HepG2 (cell line): ENCODE data around the gene RAD23A. TPM values are rescaled to one million over a fixed set of nuclear protein-coding genes. Genes with fewer than 3 reads are reported as not detected.

Source experiments
- AKNA ChIP-seq: sonication (generic); formaldehyde crosslinking; IDR thresholded peaks from 2 replicates; pipeline ENCODE4 v1.4.0; 2020; ENCODE audit warnings: missing genetic modification reagents, borderline replicate concordance
- CBX1 ChIP-seq: IDR thresholded peaks from one replicate; pipeline ENCODE4 v1.6.1; 2016; ENCODE audit warnings: antibody characterized with exemption, low read depth
- CC2D1A ChIP-seq: sonication (generic); formaldehyde crosslinking; IDR thresholded peaks from 2 replicates; pipeline ENCODE4 v1.8.1; 2023; ENCODE audit warnings: mild to moderate bottlenecking, missing genetic modification reagents
- DNMT1 ChIP-seq: sonication (generic); formaldehyde crosslinking; IDR thresholded peaks from 2 replicates; pipeline ENCODE4 v1.5.1; 2020; ENCODE audit warnings: mild to moderate bottlenecking, missing genetic modification reagents
- FOXA3 ChIP-seq: IDR thresholded peaks from 2 replicates; pipeline ENCODE4 v1.6.1; 2016; ENCODE audit warnings: missing genetic modification reagents, missing compliant biosample characterization
- GATA4 ChIP-seq: sonication (generic); IDR thresholded peaks from 2 replicates; pipeline ENCODE4 v1.6.1; 2016; ENCODE audit warnings: antibody characterized with exemption, low read depth, borderline replicate concordance
- MTA1 ChIP-seq: sonication (generic); formaldehyde crosslinking; IDR thresholded peaks from 2 replicates; pipeline ENCODE4 v1.4.0; 2020; ENCODE audit warnings: missing genetic modification reagents, mild to moderate bottlenecking, borderline replicate concordance
- NFKB2 ChIP-seq: sonication (generic); formaldehyde crosslinking; IDR thresholded peaks from 2 replicates; pipeline ENCODE4 v1.4.0; 2020; ENCODE audit warnings: missing genetic modification reagents, borderline replicate concordance
- RFX3 ChIP-seq: IDR thresholded peaks from 2 replicates; pipeline ENCODE4 v1.6.1; 2016; ENCODE audit warnings: missing biosample characterization, missing genetic modification reagents
- TEAD2 ChIP-seq: sonication (generic); formaldehyde crosslinking; IDR thresholded peaks from 2 replicates; pipeline ENCODE4 v1.9.0; 2021; ENCODE audit warnings: missing genetic modification reagents
- TMF1 ChIP-seq: sonication (generic); formaldehyde crosslinking; IDR thresholded peaks from 2 replicates; pipeline ENCODE4 v1.8.1; 2022; ENCODE audit warnings: low read depth, missing genetic modification reagents
- ZBTB20 ChIP-seq: sonication (generic); formaldehyde crosslinking; IDR thresholded peaks from 2 replicates; pipeline ENCODE4 v1.8.1; 2023; ENCODE audit warnings: missing genetic modification reagents, low read depth, mild to moderate bottlenecking, borderline replicate concordance
- ZKSCAN1 ChIP-seq: fragments of 150-350 bp; IDR thresholded peaks from 2 replicates; pipeline ENCODE4 v1.6.1; 2014; ENCODE audit warnings: low read length
- ZNF142 ChIP-seq: sonication (generic); formaldehyde crosslinking; IDR thresholded peaks from 2 replicates; pipeline ENCODE4 v1.4.0; 2020; ENCODE audit warnings: missing genetic modification reagents
- ZNF296 ChIP-seq: sonication (generic); formaldehyde crosslinking; conservative IDR thresholded peaks from 2 replicates; pipeline ENCODE4 v1.5.0; 2020; ENCODE audit warnings: mild to moderate bottlenecking, missing genetic modification reagents
- ZNF513 ChIP-seq: sonication (generic); formaldehyde crosslinking; conservative IDR thresholded peaks from 2 replicates; pipeline ENCODE4 v1.5.0; 2020; ENCODE audit warnings: missing genetic modification reagents
- ZNF772 ChIP-seq: sonication (generic); formaldehyde crosslinking; IDR thresholded peaks from 2 replicates; pipeline ENCODE4 v1.5.0; 2020; ENCODE audit warnings: mild to moderate bottlenecking, missing genetic modification reagents
- polyA plus RNA-seq, 8 experiments: library from polyadenylated mRNA; depleted of rRNA in 3 of 8; stranded (reverse) in 7 of 8; unstranded in 1 of 8; fragments of >200 nt; fragmentation: Illumina TruSeq in 4 of 8; extraction: Trizol in 4 of 8; gene quantifications; 2 replicates each; pipeline versions ENCODE4 v1.2.1 to v1.2.3, GENCODE V29; 2011 to 2016; ENCODE audit warnings: low read depth in 4 of 8, missing spikeins in 1 of 8, mixed read lengths in 1 of 8; ENCODE audit not compliant: insufficient read depth in 1 of 8
- total RNA-seq, 5 experiments: library from RNA; depleted of rRNA; stranded (reverse); fragments of >200 nt; fragmentation: Illumina TruSeq; extraction: Trizol; gene quantifications; 2 replicates each; pipeline ENCODE4 v1.2.3, GENCODE V29; 2016; ENCODE audit warnings: low read depth in 1 of 5

RAD23A gene
- total and polyA plus RNA-seq, 2 of the 13 experiments (the other 11 are each of a cell fraction or from before 2014, with no cell fraction given) = 42.5 to 54.2 TPM

- TF ChIP-seq ZNF142 (CRISPR knock-in tag) = peak; percentile 71; the same call in 1 of the 2 replicates
- no peak for TF ChIP-seq TEAD2 (CRISPR knock-in tag)
- 0 out of 2 replicates have a peak, but pooled peaks have one; percentile 52 for TF ChIP-seq MTA1 (CRISPR knock-in tag)
- no peak for TF ChIP-seq CC2D1A
- TF ChIP-seq DNMT1 = peak; percentile 63; the same call in 1 of the 2 replicates
- TF ChIP-seq FOXA3 (CRISPR knock-in tag) = 0 out of 2 replicates have a peak, but pooled peaks have one; percentile 18
- TF ChIP-seq GATA4 = 0 out of 2 replicates have a peak, but pooled peaks have one; percentile 20
- TF ChIP-seq ZNF513 = no peak
- TF ChIP-seq RFX3 = no peak
- no peak for TF ChIP-seq CBX1
- TF ChIP-seq ZNF296 = no peak; the same call in 1 of the 2 replicates
- TF ChIP-seq NFKB2 (CRISPR knock-in tag) = no peak; the same call in 1 of the 2 replicates
- peak; percentile 68; the same call in 1 of the 2 replicates for TF ChIP-seq ZKSCAN1
- TF ChIP-seq ZNF772 (CRISPR knock-in tag) = no peak
- TF ChIP-seq TMF1 (CRISPR knock-in tag) = no peak
- TF ChIP-seq ZBTB20 (CRISPR knock-in tag) = no peak
- TF ChIP-seq AKNA = no peak
Observed at GRCh38 chr19:12956446-12957388, 11.1 kb downstream of the RAD23A start, which contains the start of gene GADD45GIP1 (continued).
